GM23338 (cell line): Measurements from ENCODE around the gene ALPP. TPM values are rescaled to one million over a fixed set of nuclear protein-coding genes. Genes with fewer than 3 reads are reported as not detected.
A peak's percentile ranks its signal among the peaks of the same experiment; 100 is the strongest.

Experiments
- ATAC-seq: fragments of 200-7000 bp; cut with Tn5 transposase; 3 replicates; pipeline ENCODE4 v1.9.1; 2020
- DNase-seq: peaks from one replicate; pipeline ENCODE4 v3.0.0-alpha.2; 2015; ENCODE audit warnings: low spot score
- H2AFZ ChIP-seq: fragments of 200-600 bp; sonication (generic); 2 replicates; pipeline ENCODE4 v1.8.0; 2016; ENCODE audit warnings: antibody characterized with exemption, mild to moderate bottlenecking, moderate library complexity
- H3F3A ChIP-seq: fragments of 200-600 bp; sonication (generic); replicated peaks from 2 replicates; pipeline ENCODE4 v1.8.0; 2017; ENCODE audit warnings: antibody characterized with exemption, mixed run types, low read depth
- H3K27ac ChIP-seq: fragments of 200-600 bp; sonication (generic); 2 replicates; pipeline ENCODE4 v1.6.1; 2016; ENCODE audit warnings: low read depth
- H3K27me3 ChIP-seq: fragments of 200-600 bp; sonication (generic); 2 replicates; pipeline ENCODE4 v1.8.0; 2016; ENCODE audit warnings: mild to moderate bottlenecking, mixed run types, moderate library complexity; ENCODE audit not compliant: insufficient read depth
- H3K36me3 ChIP-seq: fragments of 200-600 bp; sonication (generic); 2 replicates; pipeline ENCODE4 v1.8.0; 2016; ENCODE audit warnings: mild to moderate bottlenecking; ENCODE audit not compliant: insufficient read depth
- H3K4me1 ChIP-seq: fragments of 200-600 bp; sonication (generic); 2 replicates; pipeline ENCODE4 v1.8.0; 2016; ENCODE audit warnings: mild to moderate bottlenecking, moderate library complexity; ENCODE audit not compliant: insufficient read depth
- H3K4me2 ChIP-seq: fragments of 200-600 bp; sonication (generic); 2 replicates; pipeline ENCODE4 v1.7.1; 2017; ENCODE audit warnings: mixed run types
- H3K4me3 ChIP-seq: fragments of 200-600 bp; sonication (generic); 2 replicates; pipeline ENCODE4 v1.6.1; 2016; ENCODE audit warnings: mixed run types
- H3K79me2 ChIP-seq: fragments of 200-600 bp; sonication (generic); replicated peaks from 2 replicates; pipeline ENCODE4 v1.8.0; 2017; ENCODE audit warnings: mild to moderate bottlenecking; ENCODE audit not compliant: insufficient read depth
- H3K9me2 ChIP-seq: fragments of 200-600 bp; sonication (generic); 2 replicates; pipeline ENCODE4 v1.8.0; 2017; ENCODE audit not compliant: insufficient read depth
- H4K20me1 ChIP-seq: fragments of 200-600 bp; sonication (generic); replicated peaks from 2 replicates; pipeline ENCODE4 v1.8.0; 2017; ENCODE audit warnings: mild to moderate bottlenecking; ENCODE audit not compliant: insufficient read depth
- H3K27ac Mint-ChIP-seq: 2 replicates; pipeline ENCODE4 v1.8.0; 2020; ENCODE audit warnings: inconsistent platforms, mild to moderate bottlenecking, moderate library complexity, mixed read lengths
- H3K27me3 Mint-ChIP-seq: 3 replicates; pipeline ENCODE4 v1.8.0; 2022; ENCODE audit warnings: low read depth, mild to moderate bottlenecking, moderate library complexity, mixed read lengths, inconsistent platforms; ENCODE audit not compliant: insufficient read depth, poor library complexity
- H3K36me3 Mint-ChIP-seq: 3 replicates; pipeline ENCODE4 v1.8.0; 2021; ENCODE audit warnings: low read depth, mild to moderate bottlenecking, inconsistent platforms, moderate library complexity, mixed read lengths
- H3K4me1 Mint-ChIP-seq: 3 replicates; pipeline ENCODE4 v1.8.0; 2020; ENCODE audit warnings: mild to moderate bottlenecking, inconsistent platforms, mixed read lengths
- H3K4me3 Mint-ChIP-seq: 3 replicates; pipeline ENCODE4 v1.8.0; 2021; ENCODE audit warnings: moderate library complexity, mild to moderate bottlenecking, inconsistent platforms, mixed read lengths
- H3K9me3 Mint-ChIP-seq: 3 replicates; pipeline ENCODE4 v1.8.0; 2020; ENCODE audit warnings: moderate library complexity, mild to moderate bottlenecking, inconsistent platforms, mixed read lengths
- CREB1 ChIP-seq: fragments of 250-450 bp; sonication (Bioruptor Pico); IDR thresholded peaks from 2 replicates; pipeline ENCODE4 v1.5.0; 2020; ENCODE audit warnings: low read depth, mild to moderate bottlenecking, moderate library complexity
- EZH2 ChIP-seq: fragments of 200-600 bp; sonication (generic); IDR thresholded peaks from one replicate; pipeline ENCODE4 v1.8.0; 2017; ENCODE audit warnings: antibody characterized with exemption, mild to moderate bottlenecking, low read depth; ENCODE audit not compliant: unreplicated experiment
- JUNB ChIP-seq: IDR thresholded peaks from one replicate; pipeline ENCODE4 v1.6.1; 2016; ENCODE audit warnings: antibody characterized with exemption; ENCODE audit not compliant: unreplicated experiment
- POLR2AphosphoS5 ChIP-seq: IDR thresholded peaks from 2 replicates; pipeline ENCODE4 v1.6.1; 2016; ENCODE audit warnings: antibody characterized with exemption, low read depth
- ZNF331 ChIP-seq: fragments of 250-450 bp; sonication (Bioruptor Pico); IDR thresholded peaks from 2 replicates; pipeline ENCODE4 v1.5.0; 2020; ENCODE audit warnings: low read depth, mild to moderate bottlenecking, moderate library complexity
- ZNF462 ChIP-seq: fragments of 250-450 bp; sonication (Bioruptor Pico); IDR thresholded peaks from 2 replicates; pipeline ENCODE4 v1.5.0; 2020; ENCODE audit warnings: mild to moderate bottlenecking, moderate library complexity
- polyA plus RNA-seq: library from polyadenylated mRNA; unstranded; fragments of >200 nt; fragmentation: Nextera tagmentation; extraction: Ambion mirVana; gene quantifications from 2 replicates; pipeline ENCODE4 v1.2.1, GENCODE V29; 2016
- total RNA-seq: library from RNA; depleted of rRNA; stranded (reverse); fragments of >200 nt; shearing (Covaris generic); gene quantifications from 2 replicates; pipeline ENCODE4 v1.2.3, GENCODE V29; 2014
- TF ChIP-seq, protein P1 (sequence below), 2 experiments: fragments of 200-600 bp in 1 of 2; sonication (generic) in 1 of 2; conservative IDR thresholded peaks; 2 replicates each; pipeline versions ENCODE4 v1.5.1 to v1.6.1; 2016 to 2017; ENCODE audit warnings: antibody characterized with exemption in 2 of 2, low read depth in 2 of 2, mild to moderate bottlenecking in 2 of 2, moderate library complexity in 1 of 2
- TF ChIP-seq, protein P2 (sequence below): IDR thresholded peaks from one replicate; pipeline ENCODE4 v1.6.1; 2018; ENCODE audit warnings: antibody characterized with exemption; ENCODE audit not compliant: unreplicated experiment

The ALPP gene
- total and polyA plus RNA-seq, 2 experiments from 2014 or later: 0.28 TPM; not detected in 1

DNA sequence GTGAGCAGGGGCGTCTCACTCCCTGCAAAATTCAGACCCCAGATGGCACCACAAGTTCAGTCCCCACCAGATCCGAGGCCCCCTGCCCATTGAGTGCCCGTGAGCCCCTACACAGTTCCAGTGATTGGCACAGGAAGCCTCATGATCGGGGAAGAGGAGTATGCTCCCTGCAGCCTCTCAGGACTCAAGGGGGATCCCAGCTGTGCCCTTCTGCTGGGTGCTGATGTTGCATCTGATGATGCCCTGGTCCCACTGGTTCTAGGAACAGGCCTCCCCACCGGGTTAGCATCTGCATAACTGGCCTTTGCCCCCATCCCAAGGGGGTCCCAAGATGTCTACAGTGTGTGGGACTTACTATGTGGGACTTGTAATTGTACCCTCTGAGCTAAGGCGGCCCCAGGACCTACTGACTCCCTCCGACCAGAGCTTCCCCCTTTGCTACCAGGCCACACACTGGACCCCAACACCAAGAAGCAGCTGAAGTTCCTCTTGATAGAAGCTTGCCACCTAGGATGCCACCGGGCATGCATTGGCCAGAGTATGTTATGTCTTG is 36.7 kb downstream of the ALPP start:
- Histone ChIP-seq H2AFZ (no peak overlapping the region), H3F3A (no peaks in the 10 kb centered on the region), H3K4me2 (no peak overlapping the region), H3K27me3 (peaks cover 24% of the 10 kb centered on the region), H3K27ac (no peak overlapping the region), H4K20me1 (0 out of 2 replicates have a peak, but pooled peaks cover 4% of the 10 kb centered on the region), H3K9me2 (0 out of 2 replicates have a peak, but pooled peaks cover 3% of the 10 kb centered on the region), H3K36me3 (no peaks in the 10 kb centered on the region), H3K4me3 (no peak overlapping the region), H3K4me1 (no peaks in the 10 kb centered on the region), H3K79me2 (peaks cover 19% of the 10 kb centered on the region; the same call in 1 of the 2 replicates)
- peaks cover 11% of the 10 kb centered on the region for H3K36me3 Mint-ChIP-seq
- TF ChIP-seq ZNF462 (CRISPR knock-in tag) (no peak), CREB1 (CRISPR knock-in tag) (no peak), POLR2AphosphoS5 (0 out of 2 replicates have a peak, but pooled peaks have one; percentile 25)
- H3K27ac Mint-ChIP-seq: no peak overlapping the region
- peaks cover 34% of the 10 kb centered on the region for H3K27me3 Mint-ChIP-seq
- H3K4me3 Mint-ChIP-seq: no peak overlapping the region
- H3K9me3 Mint-ChIP-seq: no peaks in the 10 kb centered on the region
- DNase-seq: no peak
- H3K4me1 Mint-ChIP-seq: peaks cover 5% of the 10 kb centered on the region; the same call in 2 of the 3 replicates
- no peak for ATAC-seq

DNA sequence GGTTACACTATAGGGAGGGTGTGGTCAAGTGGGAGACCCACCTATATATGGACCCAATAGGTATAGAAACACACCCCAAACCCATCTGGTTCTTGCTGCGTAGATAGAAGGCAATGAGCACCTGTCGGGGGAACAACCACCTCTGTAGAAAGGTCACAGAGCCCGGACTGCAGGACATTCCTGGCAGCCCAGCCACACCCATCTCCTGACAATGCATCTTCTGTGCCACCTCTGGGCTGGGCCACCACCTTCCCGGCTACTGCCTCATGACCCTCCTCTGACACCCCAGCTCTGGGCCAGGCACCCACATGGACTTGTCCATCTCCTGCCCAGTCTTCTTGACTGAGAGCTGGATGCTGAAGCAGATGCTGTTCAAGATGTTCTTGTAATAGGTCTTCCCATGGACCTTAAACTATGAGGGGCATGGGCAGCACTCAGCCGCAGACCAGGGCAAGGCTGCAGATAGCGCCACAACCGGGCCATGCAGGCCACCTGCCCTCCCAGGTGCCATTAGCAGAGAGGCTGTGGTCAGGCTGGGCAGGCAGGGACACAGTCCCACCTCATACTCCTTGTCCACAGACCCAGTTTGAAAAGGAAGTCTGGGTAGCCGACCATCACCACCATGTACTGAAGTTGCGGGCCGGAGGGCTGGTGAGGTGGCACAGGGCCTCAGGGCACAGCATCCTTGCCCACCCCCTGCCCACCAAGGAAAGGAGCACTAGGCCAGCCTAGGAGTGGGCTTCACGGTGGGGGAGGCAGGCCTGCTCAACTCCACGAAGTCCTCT is 37.4 kb downstream of the ALPP start:
- Histone ChIP-seq H3K4me3 (no peak overlapping the region), H4K20me1 (0 out of 2 replicates have a peak, but pooled peaks cover 4% of the 10 kb centered on the region), H3K27ac (no peak overlapping the region), H3F3A (no peaks in the 10 kb centered on the region), H3K27me3 (peaks cover 31% of the 10 kb centered on the region), H3K9me2 (0 out of 2 replicates have a peak, but pooled peaks cover 3% of the 10 kb centered on the region), H3K79me2 (peaks cover 19% of the 10 kb centered on the region; the same call in 1 of the 2 replicates), H3K4me1 (no peaks in the 10 kb centered on the region), H3K4me2 (no peak overlapping the region), H2AFZ (no peak overlapping the region), H3K36me3 (no peaks in the 10 kb centered on the region)
- Mint-ChIP-seq H3K4me1 (peaks cover 5% of the 10 kb centered on the region; the same call in 2 of the 3 replicates), H3K36me3 (peaks cover 11% of the 10 kb centered on the region), H3K9me3 (no peaks in the 10 kb centered on the region; the same call in 2 of the 3 replicates), H3K4me3 (no peak overlapping the region), H3K27me3 (peaks cover 40% of the 10 kb centered on the region), H3K27ac (no peak overlapping the region)
- no peak for DNase-seq
- no peak for ATAC-seq
- TF ChIP-seq, protein P1, sequence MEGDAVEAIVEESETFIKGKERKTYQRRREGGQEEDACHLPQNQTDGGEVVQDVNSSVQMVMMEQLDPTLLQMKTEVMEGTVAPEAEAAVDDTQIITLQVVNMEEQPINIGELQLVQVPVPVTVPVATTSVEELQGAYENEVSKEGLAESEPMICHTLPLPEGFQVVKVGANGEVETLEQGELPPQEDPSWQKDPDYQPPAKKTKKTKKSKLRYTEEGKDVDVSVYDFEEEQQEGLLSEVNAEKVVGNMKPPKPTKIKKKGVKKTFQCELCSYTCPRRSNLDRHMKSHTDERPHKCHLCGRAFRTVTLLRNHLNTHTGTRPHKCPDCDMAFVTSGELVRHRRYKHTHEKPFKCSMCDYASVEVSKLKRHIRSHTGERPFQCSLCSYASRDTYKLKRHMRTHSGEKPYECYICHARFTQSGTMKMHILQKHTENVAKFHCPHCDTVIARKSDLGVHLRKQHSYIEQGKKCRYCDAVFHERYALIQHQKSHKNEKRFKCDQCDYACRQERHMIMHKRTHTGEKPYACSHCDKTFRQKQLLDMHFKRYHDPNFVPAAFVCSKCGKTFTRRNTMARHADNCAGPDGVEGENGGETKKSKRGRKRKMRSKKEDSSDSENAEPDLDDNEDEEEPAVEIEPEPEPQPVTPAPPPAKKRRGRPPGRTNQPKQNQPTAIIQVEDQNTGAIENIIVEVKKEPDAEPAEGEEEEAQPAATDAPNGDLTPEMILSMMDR (conservative IDR thresholded peaks at IDR 0.05; ENCODE audit: low read depth in 2 of 2): no peak
- TF ChIP-seq JUNB: no peak
- TF ChIP-seq EZH2: no peak
- TF ChIP-seq POLR2AphosphoS5: no peak
- TF ChIP-seq, protein P2, sequence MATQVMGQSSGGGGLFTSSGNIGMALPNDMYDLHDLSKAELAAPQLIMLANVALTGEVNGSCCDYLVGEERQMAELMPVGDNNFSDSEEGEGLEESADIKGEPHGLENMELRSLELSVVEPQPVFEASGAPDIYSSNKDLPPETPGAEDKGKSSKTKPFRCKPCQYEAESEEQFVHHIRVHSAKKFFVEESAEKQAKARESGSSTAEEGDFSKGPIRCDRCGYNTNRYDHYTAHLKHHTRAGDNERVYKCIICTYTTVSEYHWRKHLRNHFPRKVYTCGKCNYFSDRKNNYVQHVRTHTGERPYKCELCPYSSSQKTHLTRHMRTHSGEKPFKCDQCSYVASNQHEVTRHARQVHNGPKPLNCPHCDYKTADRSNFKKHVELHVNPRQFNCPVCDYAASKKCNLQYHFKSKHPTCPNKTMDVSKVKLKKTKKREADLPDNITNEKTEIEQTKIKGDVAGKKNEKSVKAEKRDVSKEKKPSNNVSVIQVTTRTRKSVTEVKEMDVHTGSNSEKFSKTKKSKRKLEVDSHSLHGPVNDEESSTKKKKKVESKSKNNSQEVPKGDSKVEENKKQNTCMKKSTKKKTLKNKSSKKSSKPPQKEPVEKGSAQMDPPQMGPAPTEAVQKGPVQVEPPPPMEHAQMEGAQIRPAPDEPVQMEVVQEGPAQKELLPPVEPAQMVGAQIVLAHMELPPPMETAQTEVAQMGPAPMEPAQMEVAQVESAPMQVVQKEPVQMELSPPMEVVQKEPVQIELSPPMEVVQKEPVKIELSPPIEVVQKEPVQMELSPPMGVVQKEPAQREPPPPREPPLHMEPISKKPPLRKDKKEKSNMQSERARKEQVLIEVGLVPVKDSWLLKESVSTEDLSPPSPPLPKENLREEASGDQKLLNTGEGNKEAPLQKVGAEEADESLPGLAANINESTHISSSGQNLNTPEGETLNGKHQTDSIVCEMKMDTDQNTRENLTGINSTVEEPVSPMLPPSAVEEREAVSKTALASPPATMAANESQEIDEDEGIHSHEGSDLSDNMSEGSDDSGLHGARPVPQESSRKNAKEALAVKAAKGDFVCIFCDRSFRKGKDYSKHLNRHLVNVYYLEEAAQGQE: no peak
- TF ChIP-seq ZNF331 (CRISPR knock-in tag): no peak
